Prostate gland (tissue), 2 donors: ENCODE results near the gene CSH1. TPM values are rescaled to one million over a fixed set of nuclear protein-coding genes. Genes with fewer than 3 reads are reported as not detected.
"Not testable (repeated sequence)": the region's sequence is repeated elsewhere in the genome, so short reads cannot be mapped to it uniquely, and the experiment has no call there.

Experiments used
- DNase-seq: peaks from one replicate; pipeline ENCODE4 v3.0.0-alpha.2; 2019; ENCODE audit warnings: low spot score
- H3K27ac ChIP-seq, 2 donors: fragments of 200-600 bp; sonication (generic); 2 replicates each; pipeline ENCODE4 v1.5.1; 2017 to 2019
- H3K27me3 ChIP-seq: fragments of 200-600 bp; sonication (generic); replicated peaks from 2 replicates; pipeline ENCODE4 v1.5.1; 2019; ENCODE audit not compliant: insufficient read depth
- H3K36me3 ChIP-seq, 2 donors: fragments of 200-600 bp; sonication (generic); 1 replicate in 1 of 2; 2 replicates in 1 of 2; pipeline versions ENCODE4 v1.5.1 to v1.8.1; 2017 to 2019
- H3K4me1 ChIP-seq: fragments of 200-600 bp; sonication (generic); replicated peaks from 2 replicates; pipeline ENCODE4 v1.5.1; 2019
- H3K4me3 ChIP-seq, 2 donors: fragments of 200-600 bp; sonication (generic); 2 replicates each; pipeline ENCODE4 v1.5.1; 2017 to 2019
- H3K9me3 ChIP-seq: fragments of 200-600 bp; sonication (generic); 2 replicates; pipeline ENCODE4 v1.5.1; 2017
- CTCF ChIP-seq, 4 experiments: fragments of 200-600 bp in 2 of 4; fragments of 450-650 bp in 2 of 4; sonication (generic) in 2 of 4; IDR thresholded peaks; 1 replicate in 3 of 4; 2 replicates in 1 of 4; pipeline ENCODE4 v1.5.1; 2016 to 2019; ENCODE audit warnings: antibody characterized with exemption in 4 of 4, mild to moderate bottlenecking in 2 of 4, moderate library complexity in 2 of 4
- POLR2A ChIP-seq: fragments of 450-650 bp; IDR thresholded peaks from one replicate; pipeline ENCODE4 v1.6.1; 2016; ENCODE audit warnings: antibody characterized with exemption, mild to moderate bottlenecking
- POLR2AphosphoS5 ChIP-seq: sonication (generic); formaldehyde crosslinking; IDR thresholded peaks from one replicate; pipeline ENCODE4 v1.6.1; 2017; ENCODE audit warnings: antibody characterized with exemption
- WGBS: methylation state at CpG from one replicate; pipeline ENCODE4 v1.1.5; 2018; 5-methylcytosine and 5-hydroxymethylcytosine counted together
- intact Hi-C: fragments of 100-400 bp; cut with DNase I; formaldehyde crosslinking; loops from one replicate; pipeline ENCODE4 v1.14.2; 2022
- total RNA-seq, 2 donors: library from RNA; depleted of rRNA; stranded (reverse); fragments of >200 nt; gene quantifications; one replicate each; pipeline ENCODE4 v1.1.0, GENCODE V29; 2016

CSH1 gene
- total RNA-seq, 2 donors from 2014 or later, result not detected

- Histone ChIP-seq H3K27ac (no peak within 1 kb of the TSS), H3K4me3 (no peak within 1 kb of the TSS), H3K9me3 (no peaks in the 10 kb centered on the region), H3K27me3 (no peaks in the 10 kb centered on the region), H3K4me1 (no peaks in the 10 kb centered on the region), H3K36me3 (no peaks in the 10 kb centered on the region)
- DNase-seq, result peak; percentile 10
- no peak for TF ChIP-seq POLR2AphosphoS5
- no peak for TF ChIP-seq POLR2A
- peak; percentile 13 to 50 (median 18) for TF ChIP-seq CTCF (IDR thresholded peaks at IDR 0.05)
- WGBS, result 40% methylated on average over 13 of the region's 15 CpGs
- intact Hi-C loops, result no loop called here
These were observed 14.3 kb downstream of the CSH1 start, which contains the start of gene GH2 for GRCh38 chr17:63881935-63882601. Gene GH2 (minus strand): TSS chr17:63881944. CDS start chr17:63881801, 143 bp downstream.

GRCh38 chr17:63881337-63881736 lies 15.0 kb downstream of the CSH1 start:
- intact Hi-C loops, DNase-seq, H3K4me3 ChIP-seq, H3K36me3 ChIP-seq, H3K9me3 ChIP-seq, H3K27ac ChIP-seq, H3K27me3 ChIP-seq, H3K4me1 ChIP-seq: not testable (repeated sequence)
- WGBS, result 73% methylated on average over 11 of the region's 11 CpGs

DNA sequence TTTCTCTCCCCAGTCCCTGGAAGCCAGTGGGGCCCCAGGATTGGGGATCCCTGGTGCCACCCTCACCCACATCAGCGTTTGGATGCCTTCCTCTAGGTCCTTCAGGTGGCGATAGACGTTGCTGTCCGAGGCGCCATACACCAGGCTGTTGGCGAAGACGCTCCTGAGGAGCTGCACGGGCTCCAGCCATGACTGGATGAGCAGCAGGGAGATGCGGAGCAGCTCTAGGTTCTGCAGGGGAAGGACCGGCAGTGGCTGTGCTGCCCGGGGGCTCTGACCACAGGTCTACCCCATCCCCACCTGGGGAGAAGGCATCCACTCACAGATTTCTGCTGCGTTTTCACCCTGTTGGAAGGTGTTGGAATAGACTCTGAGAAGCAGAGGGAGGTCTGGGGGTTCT lies 15.7 kb downstream of the CSH1 start:
- H3K36me3 ChIP-seq, result no peaks in the 10 kb centered on the region
- DNase-seq, result no peak
- TF ChIP-seq POLR2A (no peak), CTCF (IDR thresholded peaks at IDR 0.05) (no peak), POLR2AphosphoS5 (no peak)
- WGBS, result 77% methylated on average over 12 of the region's 12 CpGs
- H3K4me1 ChIP-seq, result no peaks in the 10 kb centered on the region
- no peak overlapping the region for H3K4me3 ChIP-seq
- H3K27me3 ChIP-seq, result no peaks in the 10 kb centered on the region
- no peaks in the 10 kb centered on the region for H3K9me3 ChIP-seq
- no peak overlapping the region for H3K27ac ChIP-seq
- intact Hi-C loops, result no loop called here

DNA sequence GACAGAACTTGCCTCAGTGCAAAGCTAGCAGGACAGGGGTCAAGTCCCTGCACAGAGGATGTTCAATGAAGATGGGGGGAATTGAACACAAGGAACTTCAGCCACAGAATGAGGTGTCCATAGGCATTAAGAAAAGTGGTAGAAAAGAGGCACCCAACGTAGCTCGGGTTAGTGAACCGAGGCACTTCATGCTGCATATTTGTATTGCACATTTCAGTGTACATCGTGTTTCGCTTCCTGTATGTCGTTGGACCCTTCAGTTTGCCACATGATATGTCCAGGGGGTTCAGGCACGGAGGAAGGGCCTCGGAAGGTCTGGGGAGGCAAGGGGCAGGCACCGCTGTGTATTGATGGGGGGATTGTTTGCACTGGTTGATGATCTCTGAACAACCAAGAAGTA lies 18.0 kb downstream of the CSH1 start:
- 88% methylated on average over 9 of the region's 9 CpGs for WGBS
- H3K4me1 ChIP-seq, H3K9me3 ChIP-seq, H3K4me3 ChIP-seq, intact Hi-C loops, H3K27me3 ChIP-seq, H3K27ac ChIP-seq, DNase-seq, H3K36me3 ChIP-seq: not testable (repeated sequence)

- WGBS, result 85% methylated on average over 6 of the region's 6 CpGs
- H3K36me3 ChIP-seq, H3K27me3 ChIP-seq, H3K9me3 ChIP-seq, H3K4me1 ChIP-seq, intact Hi-C loops, H3K27ac ChIP-seq, DNase-seq, H3K4me3 ChIP-seq: not testable (repeated sequence)
These were observed 21.7 kb downstream of the CSH1 start for GRCh38 chr17:63874693-63875092.

DNA sequence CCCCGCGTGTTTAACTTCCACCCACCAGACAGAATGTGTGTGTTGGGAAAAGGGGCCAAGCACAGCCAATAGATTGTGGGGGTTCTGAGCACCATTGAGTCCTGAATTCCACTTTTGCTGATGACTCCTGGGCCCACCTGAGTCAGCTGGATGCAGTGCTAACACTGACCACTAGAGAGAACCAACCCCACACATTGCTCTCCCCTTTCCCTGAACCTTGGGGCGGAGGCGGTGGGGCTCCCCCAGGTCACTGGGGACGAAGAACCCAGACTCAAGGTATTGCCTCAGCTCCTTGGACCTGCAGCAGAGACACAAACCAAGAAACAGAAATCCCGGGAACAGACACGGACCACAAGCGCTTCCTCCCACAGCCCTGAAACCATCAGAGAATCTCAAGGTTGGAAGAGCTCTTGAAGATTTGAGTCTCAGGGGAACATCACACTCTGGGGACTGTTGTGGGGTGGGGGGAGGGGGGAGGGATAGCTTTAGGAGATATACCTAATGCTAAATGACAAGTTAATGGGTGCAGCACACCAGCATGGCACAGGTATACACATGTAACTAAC lies 22.2 kb downstream of the CSH1 start:
- H3K27ac ChIP-seq, H3K4me1 ChIP-seq, H3K36me3 ChIP-seq, intact Hi-C loops, DNase-seq, H3K27me3 ChIP-seq, H3K4me3 ChIP-seq, H3K9me3 ChIP-seq: not testable (repeated sequence)
- WGBS, result 75% methylated on average over 6 of the region's 8 CpGs

DNA sequence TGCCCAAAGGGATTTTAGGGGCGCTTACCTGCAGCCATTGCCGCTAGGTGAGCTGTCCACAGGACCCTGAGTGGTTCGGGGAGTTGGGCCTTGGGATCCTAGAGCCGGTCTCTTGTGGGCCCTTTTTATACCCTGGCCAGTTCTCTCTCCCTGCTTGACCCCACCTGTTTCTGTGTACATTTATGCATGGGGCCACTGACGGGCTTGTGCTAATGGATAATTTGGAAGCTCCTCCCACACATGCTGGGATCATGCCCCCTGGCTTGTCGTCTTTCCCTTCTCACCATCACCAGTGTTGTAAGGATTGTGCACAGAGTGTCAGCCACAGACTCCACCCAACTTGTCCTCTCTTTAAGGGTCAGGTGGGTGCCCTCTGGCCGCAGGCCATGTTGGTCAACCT lies 22.8 kb downstream of the CSH1 start, which contains the start of gene CSH2:
Gene CSH2, minus strand, starts transcription at position 101 of the 400 bp plus-strand sequence. Its CDS starts 63 bp downstream, at position 38.
- H3K36me3 ChIP-seq, H3K27me3 ChIP-seq, H3K27ac ChIP-seq, H3K9me3 ChIP-seq, intact Hi-C loops, DNase-seq, H3K4me1 ChIP-seq, H3K4me3 ChIP-seq: not testable (repeated sequence)
- WGBS, result 78% methylated on average over 6 of the region's 7 CpGs

- H3K9me3 ChIP-seq, H3K27ac ChIP-seq, H3K4me1 ChIP-seq, intact Hi-C loops, H3K36me3 ChIP-seq, H3K4me3 ChIP-seq, H3K27me3 ChIP-seq, DNase-seq: not testable (repeated sequence)
- 94% methylated on average over 14 of the region's 15 CpGs for WGBS
These were observed 24.6 kb downstream of the CSH1 start for GRCh38 chr17:63871646-63872365.

DNA sequence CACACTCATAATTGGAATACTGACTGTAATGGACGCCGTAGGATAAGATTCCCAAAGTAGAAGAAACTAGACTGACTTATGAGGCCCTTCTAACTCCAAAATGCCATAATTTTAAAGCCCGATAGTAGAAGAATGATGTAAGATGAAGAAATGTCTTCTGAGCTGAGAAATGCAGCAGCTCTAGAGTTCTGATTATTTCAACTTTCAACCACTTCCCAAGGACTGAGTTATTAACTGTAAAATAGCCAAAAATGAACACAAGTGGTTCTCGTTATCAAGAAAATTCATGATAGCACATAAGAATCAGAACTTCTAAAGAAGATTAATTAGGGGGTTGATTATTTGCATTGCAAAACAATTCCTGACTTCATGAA lies 26.1 kb downstream of the CSH1 start:
- H3K4me1 ChIP-seq, H3K9me3 ChIP-seq, H3K27ac ChIP-seq, intact Hi-C loops, DNase-seq, H3K4me3 ChIP-seq, H3K27me3 ChIP-seq, H3K36me3 ChIP-seq: not testable (repeated sequence)
- WGBS, result 84% methylated on average over 4 of the region's 4 CpGs
